Liver (tissue), 3 donors: Measurements from ENCODE around the gene C2orf69.

Experiments
- SP1 ChIP-seq: IDR thresholded peaks from 2 replicates; pipeline ENCODE4 v1.6.1; 2018; ENCODE audit warnings: antibody characterized with exemption, mild to moderate bottlenecking
- TF ChIP-seq, protein P1 (sequence below): fragments of 150-350 bp; IDR thresholded peaks from 2 replicates; pipeline ENCODE4 v1.5.1; 2017; ENCODE audit warnings: improper control_type of control experiment, low read depth, low read length; ENCODE audit not compliant: missing input control
- donor health status: healthy.
- donor health status: healthy.

DNA sequence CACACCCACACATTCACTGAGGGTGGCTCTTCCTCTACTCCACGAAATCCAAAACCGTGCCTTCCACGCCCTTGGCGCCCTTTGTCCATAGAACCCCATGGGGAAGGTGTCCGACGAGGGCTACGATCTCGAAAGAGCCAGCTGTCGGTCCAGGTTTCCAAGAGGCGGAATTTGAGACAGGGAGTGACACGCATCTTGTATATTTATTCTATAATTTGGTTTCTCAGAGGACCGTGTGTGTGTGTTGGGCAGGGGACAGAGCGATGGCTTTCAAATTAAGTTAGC lies 726 bp downstream of the C2orf69 start:
- TF ChIP-seq, protein P1, sequence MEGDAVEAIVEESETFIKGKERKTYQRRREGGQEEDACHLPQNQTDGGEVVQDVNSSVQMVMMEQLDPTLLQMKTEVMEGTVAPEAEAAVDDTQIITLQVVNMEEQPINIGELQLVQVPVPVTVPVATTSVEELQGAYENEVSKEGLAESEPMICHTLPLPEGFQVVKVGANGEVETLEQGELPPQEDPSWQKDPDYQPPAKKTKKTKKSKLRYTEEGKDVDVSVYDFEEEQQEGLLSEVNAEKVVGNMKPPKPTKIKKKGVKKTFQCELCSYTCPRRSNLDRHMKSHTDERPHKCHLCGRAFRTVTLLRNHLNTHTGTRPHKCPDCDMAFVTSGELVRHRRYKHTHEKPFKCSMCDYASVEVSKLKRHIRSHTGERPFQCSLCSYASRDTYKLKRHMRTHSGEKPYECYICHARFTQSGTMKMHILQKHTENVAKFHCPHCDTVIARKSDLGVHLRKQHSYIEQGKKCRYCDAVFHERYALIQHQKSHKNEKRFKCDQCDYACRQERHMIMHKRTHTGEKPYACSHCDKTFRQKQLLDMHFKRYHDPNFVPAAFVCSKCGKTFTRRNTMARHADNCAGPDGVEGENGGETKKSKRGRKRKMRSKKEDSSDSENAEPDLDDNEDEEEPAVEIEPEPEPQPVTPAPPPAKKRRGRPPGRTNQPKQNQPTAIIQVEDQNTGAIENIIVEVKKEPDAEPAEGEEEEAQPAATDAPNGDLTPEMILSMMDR: no peak
- no peak for TF ChIP-seq SP1
